A549 (cell line): Measurements from ENCODE around the gene HNRNPH1.
"Not testable (repeated sequence)": the region's sequence is repeated elsewhere in the genome, so short reads cannot be mapped to it uniquely, and the experiment has no call there.

ENCODE experiments used
- ATOH8 ChIP-seq: fragments of 250-450 bp; sonication (Bioruptor Pico); IDR thresholded peaks from 2 replicates; pipeline ENCODE4 v1.5.0; 2020; ENCODE audit warnings: low read depth, mild to moderate bottlenecking, moderate library complexity
- CTCF ChIP-seq: fragments of >200 bp; sonication (Bioruptor Twin); formaldehyde crosslinking; IDR thresholded peaks from 3 replicates; pipeline ENCODE4 v1.5.1; 2016
- GATA3 ChIP-seq: IDR thresholded peaks from 2 replicates; pipeline ENCODE4 v1.6.1; 2012; ENCODE audit warnings: borderline replicate concordance
- HOXB13 ChIP-seq: fragments of 250-450 bp; sonication (Bioruptor Pico); IDR thresholded peaks from 2 replicates; pipeline ENCODE4 v1.5.0; 2020; ENCODE audit warnings: low read depth, mild to moderate bottlenecking, moderate library complexity
- MAX ChIP-seq: IDR thresholded peaks from 2 replicates; pipeline ENCODE4 v1.6.1; 2012
- POLR2A ChIP-seq: IDR thresholded peaks from 2 replicates; pipeline ENCODE4 v1.6.1; 2012; ENCODE audit warnings: mild to moderate bottlenecking, low read length
- REST ChIP-seq: fragments of 200-600 bp; sonication (generic); IDR thresholded peaks from 2 replicates; pipeline ENCODE4 v1.6.1; 2016; ENCODE audit warnings: antibody characterized with exemption, mild to moderate bottlenecking, moderate library complexity
- USF2 ChIP-seq: fragments of 450-650 bp; IDR thresholded peaks from 2 replicates; pipeline ENCODE4 v1.6.1; 2014; ENCODE audit warnings: antibody characterized with exemption
- ZFP36 ChIP-seq: fragments of 450-650 bp; IDR thresholded peaks from 2 replicates; pipeline ENCODE4 v1.6.1; 2014; ENCODE audit warnings: borderline replicate concordance; ENCODE audit not compliant: partially characterized antibody

DNA sequence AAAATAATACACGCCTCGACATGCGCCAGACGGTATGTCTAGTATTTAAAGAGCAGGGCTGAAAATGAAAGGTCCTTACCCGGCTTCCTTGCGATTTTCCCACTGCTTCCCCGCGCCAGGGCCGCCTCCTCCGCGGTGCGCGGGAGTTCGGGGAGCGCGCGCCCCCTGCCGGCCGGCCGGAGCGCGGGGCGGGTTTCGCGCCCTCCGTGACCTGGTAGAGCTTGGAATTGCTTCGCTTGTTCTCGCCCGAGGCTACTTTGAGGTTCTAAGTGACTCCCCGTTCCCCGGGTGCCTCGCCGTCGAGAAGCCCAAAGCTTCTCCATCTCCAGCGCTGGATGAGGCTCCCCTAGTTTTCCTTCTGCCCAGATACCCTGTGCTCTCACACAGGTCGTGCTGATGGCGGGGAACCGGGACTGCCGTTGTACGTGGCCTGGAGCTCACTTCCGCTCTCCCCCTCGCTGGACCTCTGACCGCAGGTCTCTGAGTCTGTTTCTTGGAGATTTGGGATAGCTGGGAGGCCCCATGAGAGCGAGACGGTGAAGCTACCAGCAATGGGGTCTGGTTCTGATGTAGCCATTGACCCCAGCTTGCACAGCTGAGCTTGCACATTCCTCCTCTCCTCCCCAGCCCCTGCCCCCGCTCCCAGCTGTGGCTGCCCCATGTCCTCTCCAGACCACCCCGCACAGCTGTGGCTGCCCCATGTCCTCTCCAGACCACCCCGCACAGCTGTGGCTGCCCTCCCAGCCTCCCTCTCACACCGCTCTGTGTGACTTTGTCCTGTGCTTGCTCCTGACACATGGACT, 11.1 kb upstream of the HNRNPH1 start:
- TF ChIP-seq CTCF; ATOH8 (CRISPR knock-in tag); MAX; ZFP36; REST; USF2; POLR2A; GATA3; HOXB13 (CRISPR knock-in tag): not testable (repeated sequence)
